Brain microvascular endothelial cell (primary cell): ENCODE results near the gene CHAF1A.

ENCODE experiments used
- DNase-seq: peaks from one replicate; pipeline ENCODE4 v3.0.0-alpha.2; 2020
- H3K27ac ChIP-seq: fragments of 250-450 bp; sonication (Bioruptor Pico); 2 replicates; pipeline ENCODE4 v1.5.1; 2020; ENCODE audit warnings: mild to moderate bottlenecking, moderate library complexity
- H3K27me3 ChIP-seq: fragments of 250-450 bp; sonication (Bioruptor Pico); replicated peaks from 2 replicates; pipeline ENCODE4 v1.5.1; 2020; ENCODE audit warnings: mild to moderate bottlenecking
- H3K36me3 ChIP-seq: fragments of 250-450 bp; sonication (Bioruptor Pico); replicated peaks from 2 replicates; pipeline ENCODE4 v1.5.1; 2020; ENCODE audit warnings: mild to moderate bottlenecking
- H3K4me3 ChIP-seq: 2 replicates; pipeline ENCODE4 v1.5.1; 2011; ENCODE audit warnings: low read depth, mild to moderate bottlenecking, control low read depth, low read length, moderate library complexity
- in situ Hi-C: cut with HindIII; loops from 2 replicates; pipeline ENCODE4 v1.10.0; 2017; ENCODE audit warnings: low sequenced_read_pairs, low pct_ligation_motif_present
- TF ChIP-seq, protein P1 (sequence below): IDR thresholded peaks from 2 replicates; pipeline ENCODE4 v1.5.1; 2011; ENCODE audit warnings: low read depth, mild to moderate bottlenecking, moderate library complexity, low read length, control low read depth, inconsistent platforms; ENCODE audit errors: missing control alignments

Gene CHAF1A

DNA sequence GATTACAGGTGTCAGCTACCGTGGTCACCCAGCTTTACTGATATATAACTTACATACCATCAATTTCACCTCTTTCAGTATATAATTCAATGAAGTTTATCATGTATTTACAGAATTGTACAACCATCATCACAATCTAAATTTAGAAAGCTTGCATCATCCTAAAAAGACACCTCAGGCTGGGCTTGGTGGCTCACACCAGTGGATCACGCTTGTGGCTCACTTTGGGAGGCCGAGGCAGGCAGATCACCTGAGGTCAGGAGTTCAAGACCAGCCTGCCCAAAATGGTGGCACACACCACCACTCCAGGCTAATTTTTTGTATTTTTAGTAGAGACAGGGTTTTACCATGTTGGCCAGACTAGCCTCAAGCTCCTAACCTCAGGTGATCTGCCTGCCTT is 65.4 kb downstream of the CHAF1A start:
- Histone ChIP-seq H3K36me3 (no peaks in the 10 kb centered on the region), H3K27me3 (no peaks in the 10 kb centered on the region), H3K4me3 (no peak overlapping the region), H3K27ac (no peak overlapping the region)
- DNase-seq = no peak
- TF ChIP-seq, protein P1, sequence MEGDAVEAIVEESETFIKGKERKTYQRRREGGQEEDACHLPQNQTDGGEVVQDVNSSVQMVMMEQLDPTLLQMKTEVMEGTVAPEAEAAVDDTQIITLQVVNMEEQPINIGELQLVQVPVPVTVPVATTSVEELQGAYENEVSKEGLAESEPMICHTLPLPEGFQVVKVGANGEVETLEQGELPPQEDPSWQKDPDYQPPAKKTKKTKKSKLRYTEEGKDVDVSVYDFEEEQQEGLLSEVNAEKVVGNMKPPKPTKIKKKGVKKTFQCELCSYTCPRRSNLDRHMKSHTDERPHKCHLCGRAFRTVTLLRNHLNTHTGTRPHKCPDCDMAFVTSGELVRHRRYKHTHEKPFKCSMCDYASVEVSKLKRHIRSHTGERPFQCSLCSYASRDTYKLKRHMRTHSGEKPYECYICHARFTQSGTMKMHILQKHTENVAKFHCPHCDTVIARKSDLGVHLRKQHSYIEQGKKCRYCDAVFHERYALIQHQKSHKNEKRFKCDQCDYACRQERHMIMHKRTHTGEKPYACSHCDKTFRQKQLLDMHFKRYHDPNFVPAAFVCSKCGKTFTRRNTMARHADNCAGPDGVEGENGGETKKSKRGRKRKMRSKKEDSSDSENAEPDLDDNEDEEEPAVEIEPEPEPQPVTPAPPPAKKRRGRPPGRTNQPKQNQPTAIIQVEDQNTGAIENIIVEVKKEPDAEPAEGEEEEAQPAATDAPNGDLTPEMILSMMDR = no peak
- in situ Hi-C loops = no loop called here

DNA sequence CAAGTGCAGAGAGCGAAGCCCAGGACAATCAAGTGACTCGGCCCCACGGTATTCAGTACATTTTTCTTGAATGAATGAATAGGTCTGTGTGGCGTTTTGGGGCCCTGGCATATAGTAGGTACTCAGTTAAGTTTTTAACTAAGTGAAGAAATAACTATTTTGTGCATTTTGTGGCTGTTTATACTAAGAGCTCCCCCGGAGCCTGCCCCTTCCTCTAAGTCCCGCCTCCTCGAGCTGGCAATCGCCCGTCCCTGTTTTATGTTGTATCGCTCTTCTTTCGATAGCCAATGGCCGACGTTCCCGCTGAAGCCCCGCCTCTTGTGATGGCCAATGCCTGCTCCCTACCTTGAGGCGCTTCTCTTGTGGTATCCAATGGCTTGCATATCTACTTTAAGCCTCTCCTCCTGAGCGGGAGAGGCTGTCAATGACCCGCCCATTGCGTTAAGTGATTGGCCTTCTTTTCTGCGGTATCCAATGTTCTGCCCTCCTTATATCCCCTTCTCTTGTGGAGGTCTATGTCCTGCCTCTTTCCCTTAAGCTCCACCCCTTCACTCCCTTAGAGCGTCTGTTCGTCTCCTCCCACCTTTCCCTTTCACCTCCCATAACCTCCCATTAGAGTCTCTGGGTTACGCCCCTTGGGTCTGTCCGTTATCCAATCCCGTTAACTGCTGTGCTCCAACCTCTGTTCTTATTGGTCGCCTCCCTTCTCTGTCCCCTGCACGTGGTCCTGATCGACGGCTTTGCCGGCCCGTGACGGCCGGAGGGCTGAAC is 69.1 kb downstream of the CHAF1A start:
- Histone ChIP-seq H3K36me3 (peaks cover 10% of the 10 kb centered on the region), H3K4me3 (peak overlapping the region; percentile 64), H3K27ac (peak overlapping the region; percentile 78), H3K27me3 (no peaks in the 10 kb centered on the region)
- TF ChIP-seq, protein P1 = no peak
- in situ Hi-C loops = no loop called here
- peak; percentile 100 for DNase-seq

DNA sequence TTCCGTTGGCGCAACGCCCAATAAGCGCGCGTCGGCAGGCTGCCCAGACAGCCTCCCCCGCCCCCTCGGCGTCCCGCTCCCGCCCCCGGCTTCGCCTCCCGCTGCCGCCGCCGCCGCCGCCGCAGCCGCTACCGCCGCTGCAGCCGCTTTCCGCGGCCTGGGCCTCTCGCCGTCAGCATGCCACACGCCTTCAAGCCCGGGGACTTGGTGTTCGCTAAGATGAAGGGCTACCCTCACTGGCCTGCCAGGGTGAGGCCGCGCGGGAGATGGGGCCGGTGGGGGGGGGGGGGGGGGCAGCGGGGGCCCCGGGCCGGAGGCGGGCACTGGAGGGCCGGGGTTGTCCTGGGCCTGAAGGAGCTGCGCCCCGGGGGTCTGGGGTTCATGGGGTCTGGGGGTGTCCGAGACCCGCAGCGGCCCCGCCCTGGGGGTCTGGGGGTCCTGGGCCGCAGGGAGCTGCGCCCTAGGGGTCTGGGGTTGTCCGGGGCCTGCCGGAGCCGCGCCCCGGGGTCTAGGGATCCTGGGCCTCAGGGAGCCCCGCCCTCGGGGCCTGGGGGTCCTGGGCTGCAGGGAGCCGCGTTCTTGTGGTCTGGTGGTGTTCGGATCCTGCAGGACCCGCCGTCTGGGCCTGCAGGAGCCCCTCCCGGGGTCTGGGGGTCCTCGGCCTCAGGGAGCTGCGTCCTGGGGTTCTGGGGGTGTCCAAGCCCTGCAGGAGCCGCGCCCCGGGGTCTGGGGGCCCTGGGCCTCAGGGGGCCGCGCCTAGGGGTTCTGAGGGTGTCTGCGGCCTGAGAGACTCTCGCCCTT is 69.9 kb downstream of the CHAF1A start, which contains the start of gene HDGFL2:
HDGFL2 (plus strand) TSS at position 124 of the 801 bp plus-strand sequence; CDS start at position 178, 54 bp downstream.
- Histone ChIP-seq H3K4me3 (peak within 1 kb of the TSS; percentile 75), H3K27me3 (no peaks in the 10 kb centered on the region), H3K27ac (peak within 1 kb of the TSS; percentile 78), H3K36me3 (peaks cover 18% of the 10 kb centered on the region)
- TF ChIP-seq, protein P1 = no peak
- in situ Hi-C loops = no loop called here
- no peak for DNase-seq

DNA sequence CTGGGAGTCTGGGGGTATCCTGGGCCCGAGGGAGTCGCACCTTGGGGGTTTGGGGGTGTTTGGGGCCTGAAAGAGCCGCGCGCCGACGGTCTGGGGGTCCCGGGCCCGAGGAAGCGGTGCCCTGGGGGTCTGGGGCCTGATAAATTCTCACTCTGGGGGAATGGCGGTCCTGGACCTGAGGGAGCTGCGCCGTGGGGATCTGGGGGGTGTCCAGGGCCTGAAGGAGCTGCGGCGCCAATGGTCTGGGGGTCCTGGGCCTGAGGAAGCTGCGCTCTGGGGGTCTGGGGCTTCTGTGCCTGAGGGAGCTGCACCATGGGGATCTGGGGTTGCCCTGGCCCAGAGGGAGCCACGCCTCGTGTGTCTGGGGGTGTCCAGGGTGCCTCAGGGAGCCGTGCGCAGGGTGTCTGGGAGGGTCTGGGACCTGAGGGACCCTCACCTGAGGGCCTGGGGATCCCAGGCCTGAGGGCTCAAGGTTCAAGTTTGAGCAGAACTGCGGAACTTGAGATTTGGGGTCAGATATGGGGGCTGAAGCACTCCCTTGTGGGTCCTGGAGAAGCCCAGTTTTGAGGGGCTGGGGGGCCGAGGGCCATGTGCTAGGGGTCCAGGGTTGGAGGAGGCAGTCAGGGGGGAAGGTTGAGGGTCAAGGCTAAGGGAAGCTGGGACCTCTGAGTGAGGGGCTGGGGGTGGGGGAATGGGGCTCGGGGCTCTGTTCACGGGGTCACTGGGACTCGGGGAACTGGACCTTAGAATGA is 70.7 kb downstream of the CHAF1A start:
- H3K27me3 ChIP-seq = no peaks in the 10 kb centered on the region
- in situ Hi-C loops = no loop called here
- TF ChIP-seq, protein P1 = no peak
- peaks cover 23% of the 10 kb centered on the region for H3K36me3 ChIP-seq
- peak overlapping the region; percentile 20 for H3K27ac ChIP-seq
- DNase-seq = no peak
- H3K4me3 ChIP-seq = peak overlapping the region; percentile 75

DNA sequence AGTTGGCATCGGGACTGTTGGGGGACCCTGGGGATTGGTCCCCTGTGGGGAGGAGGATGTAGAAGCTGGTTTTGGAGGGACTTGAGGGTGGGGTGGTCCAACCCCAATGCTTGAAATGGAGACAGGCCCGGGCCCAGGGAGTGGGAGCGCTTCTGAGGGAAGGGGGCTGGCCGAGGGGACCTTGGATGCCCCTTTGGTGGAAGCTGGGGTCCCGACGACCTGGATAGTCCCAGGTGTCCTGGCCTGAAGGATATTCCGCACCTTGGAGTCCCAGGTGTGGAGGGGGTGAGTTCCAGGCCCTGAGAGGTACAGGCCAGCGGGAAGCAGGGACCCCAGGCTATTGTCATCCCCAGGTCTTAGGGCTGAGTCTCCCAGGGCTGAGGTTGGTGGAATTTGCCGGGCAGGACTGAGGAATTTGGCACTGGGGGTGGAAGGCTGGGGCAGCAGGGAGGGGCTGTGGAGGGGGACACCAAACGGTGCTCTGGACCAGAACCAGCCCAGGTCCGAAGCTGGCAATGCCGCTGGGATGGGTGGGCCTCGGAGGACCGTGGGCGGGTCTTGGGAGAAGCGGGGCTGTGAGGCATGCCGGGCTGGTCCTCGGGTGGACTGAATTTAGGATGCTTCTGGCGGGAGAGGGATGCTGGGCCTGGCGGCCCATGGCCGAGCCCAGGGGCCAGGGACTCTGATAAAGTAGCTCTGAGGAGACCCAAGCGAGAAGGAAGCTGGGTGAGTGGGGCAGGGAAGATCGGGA is 71.5 kb downstream of the CHAF1A start:
- TF ChIP-seq, protein P1 = no peak
- Histone ChIP-seq H3K27me3 (no peaks in the 10 kb centered on the region), H3K36me3 (peaks cover 31% of the 10 kb centered on the region), H3K4me3 (peak overlapping the region; percentile 75), H3K27ac (no peak overlapping the region)
- DNase-seq = no peak
- in situ Hi-C loops = no loop called here
